ENCODE data around the gene RHOB. TPM values are rescaled to one million over a fixed set of nuclear protein-coding genes. Genes with fewer than 3 reads are reported as not detected.
A peak's percentile ranks its signal among the peaks of the same experiment; 100 is the strongest.

The RHOB gene
- total RNA-seq, 6 experiments from 2014 or later, result 185 to 656 (median 388) TPM

DNA sequence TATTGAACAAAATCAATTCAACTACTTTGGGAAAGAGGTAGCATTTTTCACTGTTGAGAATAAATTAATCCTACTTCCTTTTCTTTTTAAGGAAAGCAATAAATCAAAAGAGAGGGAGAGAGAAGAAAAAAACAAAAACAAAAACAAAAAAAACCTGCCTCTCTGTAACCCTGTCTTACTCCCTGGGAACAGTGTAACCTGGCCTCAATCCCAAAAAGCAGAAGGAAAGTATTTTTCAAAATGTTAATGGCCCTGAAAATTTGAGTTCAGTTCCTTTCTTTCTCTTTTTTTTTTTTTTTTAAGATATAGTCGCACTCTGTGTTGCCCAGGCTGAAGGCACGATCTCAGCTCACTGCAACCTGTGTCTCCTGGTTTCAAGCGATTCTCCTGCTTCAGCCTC is 35.9 kb downstream of the RHOB start:
- no peaks in the 10 kb centered on the region for H3K27me3 ChIP-seq
- no CpG with 5 or more reads among the region's 3 CpGs for WGBS (ENCODE audit: insufficient coverage, low coverage, low lambda C conversion rate, missing lambda C conversion rate)
- H3K9me3 ChIP-seq, result no peaks in the 10 kb centered on the region
- intact Hi-C loops (cut with DNase I), result no loop called here
- H3K36me3 ChIP-seq, result no peaks in the 10 kb centered on the region
- DNase-seq (no peak), ATAC-seq (no peak)
- H3K27ac ChIP-seq, result no peak overlapping the region
- no peak overlapping the region for H3K4me3 ChIP-seq
- H3K4me1 ChIP-seq, result peaks cover 0 to 3% (median 0%) of the 10 kb centered on the region in 4 donors
- TF ChIP-seq, protein P1, sequence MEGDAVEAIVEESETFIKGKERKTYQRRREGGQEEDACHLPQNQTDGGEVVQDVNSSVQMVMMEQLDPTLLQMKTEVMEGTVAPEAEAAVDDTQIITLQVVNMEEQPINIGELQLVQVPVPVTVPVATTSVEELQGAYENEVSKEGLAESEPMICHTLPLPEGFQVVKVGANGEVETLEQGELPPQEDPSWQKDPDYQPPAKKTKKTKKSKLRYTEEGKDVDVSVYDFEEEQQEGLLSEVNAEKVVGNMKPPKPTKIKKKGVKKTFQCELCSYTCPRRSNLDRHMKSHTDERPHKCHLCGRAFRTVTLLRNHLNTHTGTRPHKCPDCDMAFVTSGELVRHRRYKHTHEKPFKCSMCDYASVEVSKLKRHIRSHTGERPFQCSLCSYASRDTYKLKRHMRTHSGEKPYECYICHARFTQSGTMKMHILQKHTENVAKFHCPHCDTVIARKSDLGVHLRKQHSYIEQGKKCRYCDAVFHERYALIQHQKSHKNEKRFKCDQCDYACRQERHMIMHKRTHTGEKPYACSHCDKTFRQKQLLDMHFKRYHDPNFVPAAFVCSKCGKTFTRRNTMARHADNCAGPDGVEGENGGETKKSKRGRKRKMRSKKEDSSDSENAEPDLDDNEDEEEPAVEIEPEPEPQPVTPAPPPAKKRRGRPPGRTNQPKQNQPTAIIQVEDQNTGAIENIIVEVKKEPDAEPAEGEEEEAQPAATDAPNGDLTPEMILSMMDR (IDR thresholded peaks at IDR 0.05), result no peak
- TF ChIP-seq POLR2A (IDR thresholded peaks at IDR 0.05), result no peak

DNA sequence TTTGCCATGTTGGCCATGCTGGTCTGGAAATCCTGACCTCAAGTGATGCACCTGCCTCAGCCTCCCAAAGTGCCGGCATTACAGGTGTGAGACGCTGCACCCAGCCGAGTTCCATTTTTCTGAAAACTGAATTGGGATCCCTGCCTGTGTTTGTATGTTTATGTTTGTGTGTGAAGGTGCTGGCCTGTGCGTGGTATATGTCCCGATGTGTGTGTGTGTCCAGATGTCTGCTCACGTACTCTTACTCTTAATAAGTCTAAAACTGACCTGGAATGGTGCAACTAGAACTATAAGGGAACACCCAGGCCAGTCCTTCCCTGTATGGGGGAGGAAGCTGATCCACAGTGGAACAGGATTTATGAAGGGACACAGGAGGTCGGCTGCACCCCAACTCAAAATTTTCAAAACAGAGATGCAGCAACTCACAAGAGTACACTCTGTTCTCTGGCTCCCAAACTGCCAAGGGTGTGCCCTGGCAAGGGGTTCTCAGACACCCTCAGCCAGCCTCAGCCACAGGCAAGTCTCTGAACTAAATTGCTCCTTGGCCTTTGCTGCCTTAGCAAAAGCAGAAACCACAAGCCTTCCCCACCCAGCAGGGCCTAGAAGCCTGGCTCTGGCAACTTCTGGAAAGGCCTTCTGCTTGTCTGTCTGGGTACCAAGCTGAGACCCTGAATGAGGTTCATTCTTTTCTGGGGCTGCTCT is 36.5 kb downstream of the RHOB start:
- no peak for DNase-seq
- no peak overlapping the region for H3K27ac ChIP-seq
- peaks cover 0 to 3% (median 0%) of the 10 kb centered on the region in 4 donors for H3K4me1 ChIP-seq
- WGBS (ENCODE audit: insufficient coverage, low coverage, low lambda C conversion rate, missing lambda C conversion rate), result 83% methylated on average over 1 of the region's 7 CpGs
- no peaks in the 10 kb centered on the region for H3K27me3 ChIP-seq
- no peaks in the 10 kb centered on the region for H3K9me3 ChIP-seq
- no peak overlapping the region for H3K4me3 ChIP-seq
- no peak for TF ChIP-seq POLR2A (IDR thresholded peaks at IDR 0.05)
- TF ChIP-seq, protein P1 (IDR thresholded peaks at IDR 0.05), result no peak
- intact Hi-C loops (cut with DNase I), result no loop called here
- H3K36me3 ChIP-seq, result no peaks in the 10 kb centered on the region
- peak; percentile 41 to 65 (median 45) for ATAC-seq

DNA sequence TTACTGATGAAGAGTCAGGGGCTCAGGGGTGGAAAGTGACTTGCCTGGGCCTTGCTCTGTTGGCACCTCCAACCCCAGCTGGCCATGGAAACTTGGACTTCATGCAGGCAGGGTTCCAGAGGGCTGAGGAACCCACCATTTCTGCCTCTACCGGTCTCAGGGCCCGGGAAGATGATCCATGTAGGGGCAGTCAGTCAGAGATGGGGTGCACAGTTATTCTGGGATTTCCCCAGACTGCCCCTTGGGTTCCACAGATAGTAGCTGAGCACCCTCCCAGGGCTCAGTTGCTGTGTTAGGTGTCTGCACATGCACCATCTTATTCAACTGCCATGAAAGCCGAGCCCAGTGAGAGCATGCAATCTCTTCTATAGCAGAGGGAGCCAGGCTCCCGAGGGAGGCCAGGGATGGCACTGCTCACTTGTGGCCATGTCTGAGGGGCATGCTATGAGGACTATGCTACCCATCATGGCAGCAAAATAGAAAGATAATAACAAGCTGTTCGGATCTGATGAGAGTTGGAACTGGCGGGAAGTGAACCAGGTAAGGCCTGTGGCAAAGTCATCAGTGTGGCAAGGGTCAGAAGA is 37.3 kb downstream of the RHOB start:
- ATAC-seq (no peak), DNase-seq (no peak)
- TF ChIP-seq, protein P1 (IDR thresholded peaks at IDR 0.05), result no peak
- Histone ChIP-seq H3K9me3 (no peaks in the 10 kb centered on the region), H3K27ac (no peak overlapping the region), H3K4me1 (peaks cover 0 to 3% (median 0%) of the 10 kb centered on the region in 4 donors), H3K4me3 (no peak overlapping the region), H3K36me3 (no peaks in the 10 kb centered on the region), H3K27me3 (no peaks in the 10 kb centered on the region)
- intact Hi-C loops (cut with DNase I), result no loop called here
- WGBS (ENCODE audit: insufficient coverage, low coverage, low lambda C conversion rate, missing lambda C conversion rate), result 93% methylated on average over 3 of the region's 6 CpGs

DNA sequence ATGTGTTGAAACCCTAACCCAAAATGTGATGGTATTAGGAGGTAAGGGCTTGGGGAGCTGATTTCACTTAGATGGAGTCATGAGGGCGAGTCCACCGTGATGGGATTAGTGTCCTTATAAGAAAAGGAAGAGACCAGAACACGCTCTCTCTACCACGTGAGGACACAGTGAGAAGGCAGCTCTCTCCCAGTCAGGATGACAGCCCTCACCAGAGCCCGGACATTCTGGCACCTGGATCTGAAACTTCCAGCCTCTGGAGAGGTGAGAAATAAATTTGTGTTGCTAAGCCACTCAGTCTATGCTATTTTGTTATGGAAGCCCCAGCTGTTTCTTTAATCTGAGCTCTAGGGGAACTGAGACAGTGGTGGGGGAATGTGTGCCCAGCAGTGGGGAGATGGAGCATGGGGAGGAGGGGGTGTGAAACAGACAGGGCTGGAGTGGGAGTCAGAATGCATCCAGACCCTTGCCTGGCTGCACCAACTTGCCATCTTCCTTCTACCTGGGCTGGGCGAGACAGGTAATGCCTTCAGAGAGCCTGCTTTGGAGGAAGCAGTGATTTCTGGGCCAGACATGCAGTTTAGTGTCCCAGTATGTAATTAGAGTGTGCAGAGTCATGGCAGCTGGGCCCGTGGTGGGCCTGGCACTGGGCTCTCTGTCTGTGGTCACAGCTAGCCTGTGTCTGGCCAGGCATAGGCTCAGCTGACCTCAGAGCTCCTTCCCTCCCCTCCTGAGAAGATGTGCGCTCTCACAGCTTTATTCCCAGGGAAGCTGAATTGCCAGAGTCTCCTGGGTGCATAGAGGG is 38.1 kb downstream of the RHOB start:
- no peaks in the 10 kb centered on the region for H3K36me3 ChIP-seq
- DNase-seq, result no peak
- no peak overlapping the region for H3K27ac ChIP-seq
- H3K9me3 ChIP-seq, result no peaks in the 10 kb centered on the region
- 94% methylated on average over 3 of the region's 8 CpGs for WGBS (ENCODE audit: insufficient coverage, low coverage, low lambda C conversion rate, missing lambda C conversion rate)
- no peak overlapping the region for H3K4me3 ChIP-seq
- ATAC-seq, result no peak
- H3K27me3 ChIP-seq, result no peaks in the 10 kb centered on the region
- H3K4me1 ChIP-seq, result peaks cover 0 to 2% (median 0%) of the 10 kb centered on the region in 4 donors
- TF ChIP-seq POLR2A (IDR thresholded peaks at IDR 0.05), result no peak
- TF ChIP-seq, protein P1 (IDR thresholded peaks at IDR 0.05), result no peak
- intact Hi-C loops (cut with DNase I), result no loop called here
